GM12873 (cell line): ENCODE results near the gene MTHFD1L.

Source experiments
- CTCF ChIP-seq: IDR thresholded peaks from 2 replicates; pipeline ENCODE4 v1.5.1; 2012; ENCODE audit warnings: low read depth, mild to moderate bottlenecking, moderate library complexity, low read length, control low read depth; ENCODE audit not compliant: insufficient read depth; ENCODE audit errors: missing control alignments

Gene MTHFD1L

GRCh38 chr6:150863213-150863928 is 2.1 kb upstream of the MTHFD1L start:
- TF ChIP-seq CTCF, result no peak

- no peak for TF ChIP-seq CTCF
Measured at GRCh38 chr6:150865043-150865405, 478 bp upstream of the MTHFD1L start.

- no peak for TF ChIP-seq CTCF
Measured at GRCh38 chr6:150866147-150866990, 867 bp downstream of the MTHFD1L start.

- no peak for TF ChIP-seq CTCF
Measured at GRCh38 chr6:150866991-150867501, 1.5 kb downstream of the MTHFD1L start.

GRCh38 chr6:150868759-150869158 is 3.3 kb downstream of the MTHFD1L start:
- no peak for TF ChIP-seq CTCF

GRCh38 chr6:150874179-150874578 is 8.7 kb downstream of the MTHFD1L start:
- no peak for TF ChIP-seq CTCF

GRCh38 chr6:150875841-150876240 is 10.3 kb downstream of the MTHFD1L start:
- no peak for TF ChIP-seq CTCF
